ENCODE measurements around the gene CFAP73.

DNA sequence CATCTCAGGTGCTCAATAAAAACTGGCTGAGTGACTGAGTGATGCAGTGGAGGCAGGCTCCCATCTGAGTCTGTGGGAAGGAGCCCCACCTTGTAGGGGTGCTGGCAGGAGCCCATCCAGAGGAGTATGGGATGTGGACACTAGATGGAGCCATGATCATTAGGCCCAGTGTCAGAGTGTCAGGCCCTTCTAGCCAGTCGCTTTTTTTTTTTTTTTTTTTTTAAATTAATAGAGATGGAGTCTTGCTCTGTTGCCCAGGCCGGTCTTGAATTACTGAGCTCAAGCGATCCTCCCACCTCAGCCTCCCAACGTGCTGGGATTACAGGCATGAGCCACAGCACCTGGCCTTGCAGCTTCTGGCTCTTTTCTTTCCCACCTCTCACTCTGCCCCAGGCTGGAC lies 47.5 kb downstream of the CFAP73 start:
- TF ChIP-seq, protein P1, sequence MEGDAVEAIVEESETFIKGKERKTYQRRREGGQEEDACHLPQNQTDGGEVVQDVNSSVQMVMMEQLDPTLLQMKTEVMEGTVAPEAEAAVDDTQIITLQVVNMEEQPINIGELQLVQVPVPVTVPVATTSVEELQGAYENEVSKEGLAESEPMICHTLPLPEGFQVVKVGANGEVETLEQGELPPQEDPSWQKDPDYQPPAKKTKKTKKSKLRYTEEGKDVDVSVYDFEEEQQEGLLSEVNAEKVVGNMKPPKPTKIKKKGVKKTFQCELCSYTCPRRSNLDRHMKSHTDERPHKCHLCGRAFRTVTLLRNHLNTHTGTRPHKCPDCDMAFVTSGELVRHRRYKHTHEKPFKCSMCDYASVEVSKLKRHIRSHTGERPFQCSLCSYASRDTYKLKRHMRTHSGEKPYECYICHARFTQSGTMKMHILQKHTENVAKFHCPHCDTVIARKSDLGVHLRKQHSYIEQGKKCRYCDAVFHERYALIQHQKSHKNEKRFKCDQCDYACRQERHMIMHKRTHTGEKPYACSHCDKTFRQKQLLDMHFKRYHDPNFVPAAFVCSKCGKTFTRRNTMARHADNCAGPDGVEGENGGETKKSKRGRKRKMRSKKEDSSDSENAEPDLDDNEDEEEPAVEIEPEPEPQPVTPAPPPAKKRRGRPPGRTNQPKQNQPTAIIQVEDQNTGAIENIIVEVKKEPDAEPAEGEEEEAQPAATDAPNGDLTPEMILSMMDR (IDR thresholded peaks at IDR 0.05), result peak; percentile 49 to 82 (median 79)
- no peak for TF ChIP-seq POLR2A (IDR thresholded peaks at IDR 0.05)

Measured in right lobe of liver (tissue), 4 donors.